ENCODE measurements around the gene GADL1. TPM values are rescaled to one million over a fixed set of nuclear protein-coding genes. Genes with fewer than 3 reads are reported as not detected.

The GADL1 gene
- total RNA-seq, 1 experiment from 2014 or later, result not detected

DNA sequence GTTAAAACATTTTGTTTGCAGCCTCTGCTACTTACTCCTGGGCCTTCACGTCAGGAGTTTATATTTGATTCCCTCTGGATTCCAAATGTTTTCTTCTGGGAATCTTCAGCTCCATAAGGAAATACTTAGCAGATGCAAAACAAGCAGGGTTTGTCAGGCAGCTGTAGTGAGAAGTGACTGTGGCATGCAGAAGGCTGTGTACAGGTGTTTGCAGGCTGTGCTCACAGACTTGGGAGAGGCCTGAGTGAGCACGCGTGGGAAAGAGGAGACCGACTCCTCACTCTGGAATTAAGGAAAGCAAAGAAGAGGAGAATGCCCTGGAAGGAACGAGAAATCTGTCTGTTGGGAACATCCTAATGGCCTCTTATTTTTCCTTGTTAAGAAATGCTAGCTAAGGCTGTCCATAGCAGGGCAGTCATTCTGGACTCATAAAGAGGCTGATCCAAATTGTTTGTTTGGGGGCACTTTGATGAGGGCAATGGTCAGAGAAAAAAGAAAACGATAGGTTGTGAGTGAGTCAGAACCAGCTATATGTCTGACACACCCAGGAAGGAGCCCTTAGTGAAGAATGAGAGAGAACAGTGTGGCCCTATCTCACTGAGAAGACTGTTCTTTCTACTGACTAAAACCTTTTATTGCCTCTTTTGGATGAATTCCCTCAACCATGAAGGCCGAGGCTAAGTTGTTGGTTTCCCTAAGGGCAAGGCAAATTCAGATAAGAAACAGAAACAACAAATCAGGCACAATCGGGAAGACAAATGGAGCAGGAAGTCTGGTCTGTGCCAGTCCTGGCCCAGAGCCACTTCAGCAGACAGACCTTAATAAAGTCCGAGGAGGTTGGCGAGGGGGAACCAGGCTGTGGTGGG is 205.5 kb downstream of the GADL1 start:
- no peaks in the 10 kb centered on the region for H3K27me3 ChIP-seq (ENCODE audit: insufficient read depth, low read depth)
- no TSS peak for BruUV-seq (replicated peaks)
- peaks cover 10% of the 10 kb centered on the region for H3F3A ChIP-seq (ENCODE audit: insufficient read depth, low read depth)
- no peaks in the 10 kb centered on the region for H3K9me2 ChIP-seq (ENCODE audit: insufficient read depth)
- TF ChIP-seq, protein P1, sequence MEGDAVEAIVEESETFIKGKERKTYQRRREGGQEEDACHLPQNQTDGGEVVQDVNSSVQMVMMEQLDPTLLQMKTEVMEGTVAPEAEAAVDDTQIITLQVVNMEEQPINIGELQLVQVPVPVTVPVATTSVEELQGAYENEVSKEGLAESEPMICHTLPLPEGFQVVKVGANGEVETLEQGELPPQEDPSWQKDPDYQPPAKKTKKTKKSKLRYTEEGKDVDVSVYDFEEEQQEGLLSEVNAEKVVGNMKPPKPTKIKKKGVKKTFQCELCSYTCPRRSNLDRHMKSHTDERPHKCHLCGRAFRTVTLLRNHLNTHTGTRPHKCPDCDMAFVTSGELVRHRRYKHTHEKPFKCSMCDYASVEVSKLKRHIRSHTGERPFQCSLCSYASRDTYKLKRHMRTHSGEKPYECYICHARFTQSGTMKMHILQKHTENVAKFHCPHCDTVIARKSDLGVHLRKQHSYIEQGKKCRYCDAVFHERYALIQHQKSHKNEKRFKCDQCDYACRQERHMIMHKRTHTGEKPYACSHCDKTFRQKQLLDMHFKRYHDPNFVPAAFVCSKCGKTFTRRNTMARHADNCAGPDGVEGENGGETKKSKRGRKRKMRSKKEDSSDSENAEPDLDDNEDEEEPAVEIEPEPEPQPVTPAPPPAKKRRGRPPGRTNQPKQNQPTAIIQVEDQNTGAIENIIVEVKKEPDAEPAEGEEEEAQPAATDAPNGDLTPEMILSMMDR (conservative IDR thresholded peaks at IDR 0.05), result no peak
- no peak for TF ChIP-seq EZH2 (IDR thresholded peaks at IDR 0.05; ENCODE audit: low read depth)
- intact Hi-C loops (cut with micrococcal nuclease; ENCODE audit: unreplicated experiment), result loop anchor here (2.0 kb wide), 5 partner anchors 30 to 150 kb away; partner anchors contain the start of gene TGFBR2
- H3K36me3 ChIP-seq (ENCODE audit: low read depth), result no peaks in the 10 kb centered on the region
- H3K27ac ChIP-seq, result peak overlapping the region; percentile 76
- no peak overlapping the region for H2AFZ ChIP-seq
- ChIA-PET POLR2A (ENCODE audit: unreplicated experiment) (interaction anchor here (0.6 kb wide), 2 partner anchors 178 to 497 kb away, joined by 4 to 6 read pairs; no protein-coding TSS in a partner anchor), CTCF (interaction anchor here (0.7 kb wide), 1 partner anchor 25 kb away, joined by 4 read pairs; no protein-coding TSS in a partner anchor)
- no peaks in the 10 kb centered on the region for H3K9me3 ChIP-seq (ENCODE audit: insufficient read depth, low read depth)
- no peak overlapping the region for H3K4me3 ChIP-seq
- peak overlapping the region; percentile 27; the same call in 1 of the 2 replicates for H3K4me2 ChIP-seq
- no peaks in the 10 kb centered on the region for H4K20me1 ChIP-seq (ENCODE audit: insufficient read depth)
- peaks cover 21% of the 10 kb centered on the region for H3K4me1 ChIP-seq (replicated peaks; ENCODE audit: insufficient read depth)
- H3K79me2 ChIP-seq (ENCODE audit: low read depth), result no peaks in the 10 kb centered on the region
- peak; percentile 38 to 78 for DNase-seq

DNA sequence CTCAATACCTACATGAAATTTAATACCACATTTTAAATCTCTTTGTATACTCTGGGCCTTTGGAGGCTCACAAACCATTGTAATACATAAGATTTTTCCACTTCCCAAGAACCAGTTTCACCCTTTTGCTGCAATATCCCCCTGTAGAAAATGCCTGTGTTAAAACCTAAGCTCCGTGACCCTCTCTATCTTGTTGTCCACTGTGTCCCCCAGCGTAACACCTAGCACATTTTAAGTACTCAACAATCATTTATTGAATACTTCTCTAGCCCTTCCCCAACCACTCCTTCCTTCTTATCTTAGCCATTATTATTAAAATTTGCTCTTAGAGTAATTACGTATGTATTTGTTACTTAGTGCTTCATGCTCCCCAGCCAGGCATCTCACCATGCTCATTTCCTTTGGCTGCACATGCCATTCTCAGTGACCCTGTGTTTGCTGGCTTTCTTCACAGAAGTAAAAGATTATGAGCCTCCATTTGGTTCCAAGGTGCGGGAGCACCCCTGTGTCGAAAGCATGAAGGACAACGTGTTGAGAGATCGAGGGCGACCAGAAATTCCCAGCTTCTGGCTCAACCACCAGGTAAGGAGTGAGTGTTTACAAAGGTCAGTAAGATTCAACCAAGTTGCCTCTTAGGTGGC is 206.4 kb downstream of the GADL1 start:
- intact Hi-C loops (cut with micrococcal nuclease; ENCODE audit: unreplicated experiment), result loop anchor here (2.0 kb wide), 5 partner anchors 29 to 149 kb away; partner anchors contain the start of gene TGFBR2
- Histone ChIP-seq H2AFZ (no peak overlapping the region), H3K27me3 (ENCODE audit: insufficient read depth, low read depth) (no peaks in the 10 kb centered on the region), H3K27ac (peak overlapping the region; percentile 76), H3K4me1 (replicated peaks; ENCODE audit: insufficient read depth) (peaks cover 21% of the 10 kb centered on the region), H3K4me2 (peak overlapping the region; percentile 27; the same call in 1 of the 2 replicates), H3K9me2 (ENCODE audit: insufficient read depth) (no peaks in the 10 kb centered on the region), H3K4me3 (no peak overlapping the region), H3K79me2 (ENCODE audit: low read depth) (no peaks in the 10 kb centered on the region), H4K20me1 (ENCODE audit: insufficient read depth) (no peaks in the 10 kb centered on the region), H3K36me3 (ENCODE audit: low read depth) (no peaks in the 10 kb centered on the region), H3K9me3 (ENCODE audit: insufficient read depth, low read depth) (no peaks in the 10 kb centered on the region), H3F3A (ENCODE audit: insufficient read depth, low read depth) (peaks cover 10% of the 10 kb centered on the region)
- no peak for DNase-seq
- BruUV-seq (replicated peaks), result no TSS peak
- ChIA-PET POLR2A (ENCODE audit: unreplicated experiment) (no interaction called here), CTCF (interaction anchor here (0.7 kb wide), 1 partner anchor 24 kb away, joined by 4 read pairs; no protein-coding TSS in a partner anchor)
- TF ChIP-seq, protein P1 (conservative IDR thresholded peaks at IDR 0.05), result no peak
- TF ChIP-seq EZH2 (IDR thresholded peaks at IDR 0.05; ENCODE audit: low read depth), result no peak

DNA sequence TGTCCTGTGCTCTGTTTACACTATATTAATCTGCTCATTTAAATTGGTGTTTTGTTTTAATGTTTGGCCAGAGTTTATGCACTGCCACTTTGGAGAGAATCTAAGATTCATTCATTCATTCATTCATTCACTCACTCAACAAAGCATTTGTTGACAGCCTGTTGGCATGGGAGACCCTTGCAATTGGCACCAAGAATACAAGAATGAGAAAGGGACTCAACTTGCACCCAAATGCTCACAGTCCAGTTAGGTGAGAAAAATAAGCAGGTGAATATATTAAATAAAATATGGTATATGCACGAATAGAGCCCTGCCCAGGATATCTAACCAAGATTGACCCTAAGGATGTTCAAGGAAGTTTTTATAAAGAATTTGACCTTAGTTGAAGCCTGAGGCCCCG is 207.7 kb downstream of the GADL1 start:
- Histone ChIP-seq H3K27me3 (ENCODE audit: insufficient read depth, low read depth) (no peaks in the 10 kb centered on the region), H3K4me1 (replicated peaks; ENCODE audit: insufficient read depth) (peaks cover 21% of the 10 kb centered on the region), H3K4me3 (no peak overlapping the region), H2AFZ (no peak overlapping the region), H3K79me2 (ENCODE audit: low read depth) (no peaks in the 10 kb centered on the region), H3K4me2 (no peak overlapping the region), H3K9me2 (ENCODE audit: insufficient read depth) (no peaks in the 10 kb centered on the region), H3K9me3 (ENCODE audit: insufficient read depth, low read depth) (no peaks in the 10 kb centered on the region), H3F3A (ENCODE audit: insufficient read depth, low read depth) (peaks cover 10% of the 10 kb centered on the region), H3K27ac (no peak overlapping the region), H3K36me3 (ENCODE audit: low read depth) (no peaks in the 10 kb centered on the region), H4K20me1 (ENCODE audit: insufficient read depth) (no peaks in the 10 kb centered on the region)
- no peak for DNase-seq
- TF ChIP-seq, protein P1 (conservative IDR thresholded peaks at IDR 0.05), result no peak
- no peak for TF ChIP-seq EZH2 (IDR thresholded peaks at IDR 0.05; ENCODE audit: low read depth)
- BruUV-seq (replicated peaks), result no TSS peak
- intact Hi-C loops (cut with micrococcal nuclease; ENCODE audit: unreplicated experiment), result no loop called here
- ChIA-PET POLR2A (ENCODE audit: unreplicated experiment) (no interaction called here), CTCF (no interaction called here)

All from PC-9 (cell line).